Esophagus squamous epithelium (tissue), 4 donors: ENCODE results near the gene C4orf51.

ENCODE experiments used
- CTCF ChIP-seq, 6 experiments: fragments of 450-650 bp in 4 of 6; fragments of 200-600 bp in 2 of 6; sonication (generic) in 2 of 6; IDR thresholded peaks; one replicate each; pipeline ENCODE4 v1.5.1; 2016 to 2019; ENCODE audit warnings: antibody characterized with exemption in 6 of 6, mild to moderate bottlenecking in 4 of 6, moderate library complexity in 4 of 6
- POLR2A ChIP-seq, 4 donors: fragments of 450-650 bp; IDR thresholded peaks; one replicate each; pipeline ENCODE4 v1.6.1; 2017; ENCODE audit warnings: antibody characterized with exemption in 4 of 4, mild to moderate bottlenecking in 4 of 4, moderate library complexity in 3 of 4

DNA sequence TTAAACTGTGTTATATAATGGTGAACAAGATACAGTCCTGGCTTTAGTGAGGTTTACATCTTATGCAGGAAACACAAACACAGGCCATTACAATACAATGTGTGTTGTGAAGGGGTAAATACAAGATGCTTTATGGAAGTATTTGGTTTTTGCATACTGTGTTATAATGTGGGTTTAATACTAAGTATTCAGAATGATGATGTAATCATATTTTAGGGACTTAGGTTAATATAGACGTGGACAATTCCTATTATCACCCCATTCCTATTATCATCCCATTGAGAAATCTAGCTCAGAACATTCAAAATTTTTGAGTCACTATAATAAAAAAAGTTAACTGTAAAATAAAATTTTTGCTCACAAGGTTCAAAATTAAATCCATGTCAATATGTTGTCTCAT is 36.7 kb upstream of the C4orf51 start:
- no peak for TF ChIP-seq CTCF (IDR thresholded peaks at IDR 0.05)
- TF ChIP-seq POLR2A (IDR thresholded peaks at IDR 0.05): no peak
